HT1080 (cell line): Measurements from ENCODE around the gene MAN1B1. TPM values are rescaled to one million over a fixed set of nuclear protein-coding genes. Genes with fewer than 3 reads are reported as not detected.

Source experiments
- DNase-seq: peaks from one replicate; pipeline ENCODE4 v3.0.0-alpha.2; 2015; ENCODE audit warnings: low read depth
- polyA plus RNA-seq, 2 experiments: library from polyadenylated mRNA; depleted of rRNA; stranded (reverse); fragments of >200 nt; gene quantifications; 2 replicates each; pipeline ENCODE4 v1.2.3, GENCODE V29; 2015
- total RNA-seq: library from RNA; depleted of rRNA; stranded (reverse); fragments of >200 nt; shearing (Covaris generic); gene quantifications from 2 replicates; pipeline ENCODE4 v1.2.3, GENCODE V29; 2014; rRNA removed

MAN1B1 gene
- total RNA-seq, result 56.1 and 59.3 TPM in 2 replicates
- 57.4 and 60.1 TPM in 2 replicates for polyA plus RNA-seq (2015; cell fraction: cytosol; rRNA removed)
- 130 and 143 TPM in 2 replicates for polyA plus RNA-seq (2015; cell fraction: nucleus; rRNA removed)

- DNase-seq, result peak; percentile 100
Observed at GRCh38 chr9:137086531-137087408, at the start of gene MAN1B1. Gene MAN1B1, plus strand, starts transcription at chr9:137086985. Its CDS starts 15 bp downstream, at chr9:137087000.

- DNase-seq, result no peak
Observed at GRCh38 chr9:137037035-137037434, 49.8 kb upstream of the MAN1B1 start.

- DNase-seq, result no peak
Observed at GRCh38 chr9:137037483-137037882, 49.3 kb upstream of the MAN1B1 start.

- no peak for DNase-seq
Observed at GRCh38 chr9:137038916-137039315, 47.9 kb upstream of the MAN1B1 start.

- no peak for DNase-seq
Observed at GRCh38 chr9:137039611-137040366, 47.0 kb upstream of the MAN1B1 start.

- no peak for DNase-seq
Observed at GRCh38 chr9:137040568-137040967, 46.2 kb upstream of the MAN1B1 start.

GRCh38 chr9:137041124-137041523 lies 45.7 kb upstream of the MAN1B1 start:
- DNase-seq, result no peak

- no peak for DNase-seq
Observed at GRCh38 chr9:137042751-137043727, 43.7 kb upstream of the MAN1B1 start.

GRCh38 chr9:137044037-137044436 lies 42.7 kb upstream of the MAN1B1 start:
- DNase-seq, result no peak

- no peak for DNase-seq
Observed at GRCh38 chr9:137044502-137045177, 42.1 kb upstream of the MAN1B1 start.

- DNase-seq, result no peak
Observed at GRCh38 chr9:137045294-137046087, 41.3 kb upstream of the MAN1B1 start.

GRCh38 chr9:137046088-137046787 lies 40.5 kb upstream of the MAN1B1 start, which contains the start of gene NPDC1:
Gene NPDC1, minus strand, starts transcription at chr9:137046177. Its CDS starts 188 bp downstream, at chr9:137045989.
- peak; percentile 74 for DNase-seq

- no peak for DNase-seq
Observed at GRCh38 chr9:137048655-137049543, 37.9 kb upstream of the MAN1B1 start.

GRCh38 chr9:137049544-137050449 lies 37.0 kb upstream of the MAN1B1 start:
- no peak for DNase-seq

GRCh38 chr9:137050570-137050969 lies 36.2 kb upstream of the MAN1B1 start:
- no peak for DNase-seq

- no peak for DNase-seq
Observed at GRCh38 chr9:137051145-137051724, 35.5 kb upstream of the MAN1B1 start.
